Measurements from ENCODE around the gene KIF26A.

DNA sequence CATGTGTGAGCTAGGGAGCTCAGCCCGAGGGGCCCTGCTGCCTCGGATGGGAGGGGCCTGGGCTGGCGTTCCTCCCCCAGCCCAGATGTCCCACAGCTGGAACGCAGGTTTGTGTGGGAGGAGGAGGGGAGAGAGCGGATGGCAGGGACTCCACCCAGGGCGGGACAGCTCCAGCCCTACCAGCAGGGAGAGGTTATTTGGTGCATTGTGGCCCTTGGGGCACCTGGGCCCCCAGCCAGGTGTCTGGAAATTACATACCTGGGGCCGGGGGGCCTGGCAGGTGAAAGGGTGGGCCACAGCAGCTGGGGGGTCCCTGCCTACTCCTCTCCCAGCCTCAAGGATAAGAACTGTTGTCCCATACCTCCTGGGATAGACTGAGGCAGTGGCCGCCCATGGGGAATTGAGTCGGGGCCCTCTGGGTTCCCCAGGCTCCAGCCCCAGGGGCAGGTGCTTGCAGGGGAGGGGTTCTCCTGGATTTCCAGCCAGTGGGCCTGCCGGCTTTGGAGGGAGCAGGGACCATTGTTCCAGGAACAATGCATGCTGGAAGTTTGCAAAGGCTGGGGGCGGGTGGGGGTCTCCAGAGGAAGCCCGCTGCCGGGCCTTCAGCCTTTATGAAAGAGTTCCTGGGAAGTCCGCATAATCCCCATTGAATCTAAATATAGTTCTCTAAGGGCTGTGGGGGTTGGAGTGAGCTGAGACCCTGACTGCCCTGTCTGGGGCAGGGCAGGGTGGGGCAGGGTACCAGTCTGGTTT lies 1.2 kb downstream of the KIF26A start:
- no peak for TF ChIP-seq POLR2A (IDR thresholded peaks at IDR 0.05; ENCODE audit: extremely low read depth, insufficient read length)
- TF ChIP-seq, protein P1, sequence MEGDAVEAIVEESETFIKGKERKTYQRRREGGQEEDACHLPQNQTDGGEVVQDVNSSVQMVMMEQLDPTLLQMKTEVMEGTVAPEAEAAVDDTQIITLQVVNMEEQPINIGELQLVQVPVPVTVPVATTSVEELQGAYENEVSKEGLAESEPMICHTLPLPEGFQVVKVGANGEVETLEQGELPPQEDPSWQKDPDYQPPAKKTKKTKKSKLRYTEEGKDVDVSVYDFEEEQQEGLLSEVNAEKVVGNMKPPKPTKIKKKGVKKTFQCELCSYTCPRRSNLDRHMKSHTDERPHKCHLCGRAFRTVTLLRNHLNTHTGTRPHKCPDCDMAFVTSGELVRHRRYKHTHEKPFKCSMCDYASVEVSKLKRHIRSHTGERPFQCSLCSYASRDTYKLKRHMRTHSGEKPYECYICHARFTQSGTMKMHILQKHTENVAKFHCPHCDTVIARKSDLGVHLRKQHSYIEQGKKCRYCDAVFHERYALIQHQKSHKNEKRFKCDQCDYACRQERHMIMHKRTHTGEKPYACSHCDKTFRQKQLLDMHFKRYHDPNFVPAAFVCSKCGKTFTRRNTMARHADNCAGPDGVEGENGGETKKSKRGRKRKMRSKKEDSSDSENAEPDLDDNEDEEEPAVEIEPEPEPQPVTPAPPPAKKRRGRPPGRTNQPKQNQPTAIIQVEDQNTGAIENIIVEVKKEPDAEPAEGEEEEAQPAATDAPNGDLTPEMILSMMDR (IDR thresholded peaks at IDR 0.05; ENCODE audit: low read depth, low read length), result no peak
- TF ChIP-seq, protein P2, sequence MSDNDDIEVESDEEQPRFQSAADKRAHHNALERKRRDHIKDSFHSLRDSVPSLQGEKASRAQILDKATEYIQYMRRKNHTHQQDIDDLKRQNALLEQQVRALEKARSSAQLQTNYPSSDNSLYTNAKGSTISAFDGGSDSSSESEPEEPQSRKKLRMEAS (IDR thresholded peaks at IDR 0.05; ENCODE audit: low read depth, low read length), result no peak
- TF ChIP-seq MYC (IDR thresholded peaks at IDR 0.05; ENCODE audit: low read depth, low read length), result no peak
